K562 (cell line): ENCODE results near the gene SLC16A5.

ENCODE experiments used
- CREB1 ChIP-seq, 2 experiments: sonication (generic) in 1 of 2; formaldehyde crosslinking in 1 of 2; IDR thresholded peaks; 2 replicates each; pipeline versions ENCODE4 v1.6.1 to v1.8.0; 2012 to 2022; ENCODE audit warnings: inconsistent platforms in 1 of 2, mild to moderate bottlenecking in 1 of 2, missing genetic modification reagents in 1 of 2, moderate library complexity in 1 of 2
- E2F6 ChIP-seq, 2 experiments: IDR thresholded peaks; 2 replicates each; pipeline ENCODE4 v1.6.1; 2011; ENCODE audit warnings: borderline replicate concordance in 1 of 2, control low read depth in 1 of 2, low read depth in 1 of 2, low read length in 1 of 2, mild to moderate bottlenecking in 1 of 2, mixed read lengths in 1 of 2, moderate library complexity in 1 of 2; ENCODE audit not compliant: insufficient read depth in 1 of 2, insufficient read length in 1 of 2, poor library complexity in 1 of 2, severe bottlenecking in 1 of 2; ENCODE audit errors: extremely low read depth in 1 of 2
- FIP1L1 ChIP-seq: fragments of 200-400 bp; formaldehyde crosslinking; IDR thresholded peaks from 2 replicates; pipeline ENCODE4 v1.6.1; 2018; ENCODE audit warnings: mild to moderate bottlenecking, low read depth, low read length; ENCODE audit not compliant: poor library complexity, severe bottlenecking
- LCOR ChIP-seq: sonication (generic); formaldehyde crosslinking; IDR thresholded peaks from 2 replicates; pipeline ENCODE4 v1.8.0; 2022; ENCODE audit warnings: mild to moderate bottlenecking, missing genetic modification reagents
- NFATC3 ChIP-seq: fragments of 450-650 bp; IDR thresholded peaks from 2 replicates; pipeline ENCODE4 v1.6.1; 2017; ENCODE audit warnings: mild to moderate bottlenecking
- POLR2A ChIP-seq: fragments of 450-650 bp; conservative IDR thresholded peaks from 2 replicates; pipeline ENCODE4 v1.6.1; 2016
- POLR2AphosphoS5 ChIP-seq: IDR thresholded peaks from 2 replicates; pipeline ENCODE4 v1.6.1; 2011; ENCODE audit warnings: mild to moderate bottlenecking, low read depth, low read length, moderate library complexity; ENCODE audit not compliant: control insufficient read depth, insufficient read depth
- PTTG1 ChIP-seq: fragments of 450-650 bp; IDR thresholded peaks from 2 replicates; pipeline ENCODE4 v1.6.1; 2016; ENCODE audit warnings: low read depth, mild to moderate bottlenecking, missing genetic modification characterization, missing compliant biosample characterization
- TAF1 ChIP-seq: IDR thresholded peaks from 2 replicates; pipeline ENCODE4 v1.6.1; 2011; ENCODE audit warnings: mild to moderate bottlenecking, low read length, moderate library complexity; ENCODE audit not compliant: insufficient read depth, control insufficient read depth, severe bottlenecking; ENCODE audit errors: extremely low read depth
- ZNF232 ChIP-seq: sonication (generic); formaldehyde crosslinking; IDR thresholded peaks from 2 replicates; pipeline ENCODE4 v1.8.0; 2022; ENCODE audit warnings: mild to moderate bottlenecking, missing genetic modification reagents

GRCh38 chr17:75113798-75114551 is 26.2 kb downstream of the SLC16A5 start:
- TF ChIP-seq CREB1 (IDR thresholded peaks at IDR 0.05) (no peak), CREB1 (CRISPR knock-in tag; IDR thresholded peaks at IDR 0.05) (no peak), ZNF232 (no peak), TAF1 (no peak), E2F6 (IDR thresholded peaks at IDR 0.05; ENCODE audit: borderline replicate concordance in 1 of 2, extremely low read depth in 1 of 2, insufficient read depth in 1 of 2, insufficient read length in 1 of 2, low read depth in 1 of 2, low read length in 1 of 2, poor library complexity in 1 of 2, severe bottlenecking in 1 of 2) (no peak), PTTG1 (tag) (no peak), FIP1L1 (no peak), LCOR (no peak), POLR2A (peak; percentile 44; the same call in 1 of the 2 replicates), POLR2AphosphoS5 (peak; percentile 32; the same call in 1 of the 2 replicates), NFATC3 (no peak)
